ENCODE data around the gene SH3RF1. TPM values are rescaled to one million over a fixed set of nuclear protein-coding genes. Genes with fewer than 3 reads are reported as not detected.

The SH3RF1 gene
- total RNA-seq, 1 donor from 2014 or later = 21.8 TPM

- DNase-seq = no peak
Measured at GRCh38 chr4:169132561-169133305, 138.0 kb downstream of the SH3RF1 start.

GRCh38 chr4:169131556-169132208 is 139.1 kb downstream of the SH3RF1 start:
- DNase-seq = no peak

GRCh38 chr4:169128902-169129301 is 141.9 kb downstream of the SH3RF1 start:
- no peak for DNase-seq

- DNase-seq = no peak
Measured at GRCh38 chr4:169127314-169127713, 143.4 kb downstream of the SH3RF1 start.

- no peak for DNase-seq
Measured at GRCh38 chr4:169124661-169125060, 146.1 kb downstream of the SH3RF1 start.

GRCh38 chr4:169122422-169122821 is 148.3 kb downstream of the SH3RF1 start:
- no peak for DNase-seq

GRCh38 chr4:169121861-169122382 is 148.8 kb downstream of the SH3RF1 start:
- no peak for DNase-seq

- DNase-seq = no peak
Measured at GRCh38 chr4:169120624-169121023, 150.1 kb downstream of the SH3RF1 start.

GRCh38 chr4:169119536-169119935 is 151.2 kb downstream of the SH3RF1 start:
- no peak for DNase-seq

- no peak for DNase-seq
Measured at GRCh38 chr4:169117591-169118081, 153.1 kb downstream of the SH3RF1 start.

GRCh38 chr4:169116270-169116901 is 154.4 kb downstream of the SH3RF1 start:
- no peak for DNase-seq

GRCh38 chr4:169115897-169116254 is 154.9 kb downstream of the SH3RF1 start:
- DNase-seq = no peak

GRCh38 chr4:169115144-169115896 is 155.4 kb downstream of the SH3RF1 start:
- no peak for DNase-seq

- no peak for DNase-seq
Measured at GRCh38 chr4:169114341-169114974, 156.3 kb downstream of the SH3RF1 start.

GRCh38 chr4:169110633-169111032 is 160.1 kb downstream of the SH3RF1 start:
- DNase-seq = no peak

GRCh38 chr4:169109035-169109675 is 161.6 kb downstream of the SH3RF1 start:
- DNase-seq = no peak

- no peak for DNase-seq
Measured at GRCh38 chr4:169108303-169108702, 162.5 kb downstream of the SH3RF1 start.

GRCh38 chr4:169107528-169107927 is 163.2 kb downstream of the SH3RF1 start:
- DNase-seq = no peak

- no peak for DNase-seq
Measured at GRCh38 chr4:169106696-169107229, 164.0 kb downstream of the SH3RF1 start.

- DNase-seq = no peak
Measured at GRCh38 chr4:169105620-169106019, 165.1 kb downstream of the SH3RF1 start.

- DNase-seq = peak; percentile 66
Measured at GRCh38 chr4:169103966-169104412, 166.8 kb downstream of the SH3RF1 start.
